ENCODE measurements around the gene GFRA4. TPM values are rescaled to one million over a fixed set of nuclear protein-coding genes. Genes with fewer than 3 reads are reported as not detected.

Gene GFRA4
- total and polyA plus RNA-seq, 2 experiments from 2014 or later, result not detected

GRCh38 chr20:3710011-3710466 lies 46.8 kb upstream of the GFRA4 start:
- Histone ChIP-seq H3K4me3 (no peak overlapping the region), H2AFZ (no peak overlapping the region), H3K9me3 (ENCODE audit: low read depth) (no peaks in the 10 kb centered on the region), H3K9ac (no peak overlapping the region), H3K79me2 (ENCODE audit: insufficient read depth) (no peaks in the 10 kb centered on the region), H3K27me3 (replicated peaks; ENCODE audit: insufficient read depth) (no peaks in the 10 kb centered on the region), H3K4me1 (ENCODE audit: insufficient read depth) (no peaks in the 10 kb centered on the region; the same call in 1 of the 2 replicates), H4K20me1 (ENCODE audit: insufficient read depth) (no peaks in the 10 kb centered on the region), H3K4me2 (ENCODE audit: unreplicated experiment) (no peak overlapping the region), H3K9me2 (ENCODE audit: insufficient read depth) (no peaks in the 10 kb centered on the region), H3K27ac (no peak overlapping the region), H3F3A (ENCODE audit: insufficient read depth) (peaks cover 5% of the 10 kb centered on the region; the same call in 1 of the 2 replicates), H3K36me3 (ENCODE audit: low read depth) (no peaks in the 10 kb centered on the region)
- no peak for TF ChIP-seq EZH2phosphoT487 (IDR thresholded peaks at IDR 0.05; ENCODE audit: insufficient read depth, low read depth)
- TF ChIP-seq EZH2 (IDR thresholded peaks at IDR 0.05; ENCODE audit: insufficient read depth, poor library complexity, severe bottlenecking), result no peak
- WGBS, 2 experiments (ENCODE audit: low coverage in 1 of 2, low lambda C conversion rate in 2 of 2, missing lambda C conversion rate in 2 of 2), result 59 to 61% methylated on average over 6 of the region's 6 CpGs
- in situ Hi-C loops (cut with MboI), result no loop called here
- no peak for DNase-seq

GRCh38 chr20:3707508-3707899 lies 44.3 kb upstream of the GFRA4 start:
- H3K4me1 ChIP-seq (ENCODE audit: insufficient read depth), result no peaks in the 10 kb centered on the region; the same call in 1 of the 2 replicates
- WGBS, 2 experiments (ENCODE audit: low coverage in 1 of 2, low lambda C conversion rate in 2 of 2, missing lambda C conversion rate in 2 of 2), result 77 to 83% methylated on average over 3 of the region's 3 CpGs
- H3K9me2 ChIP-seq (ENCODE audit: insufficient read depth), result no peaks in the 10 kb centered on the region
- peaks cover 5% of the 10 kb centered on the region; the same call in 1 of the 2 replicates for H3F3A ChIP-seq (ENCODE audit: insufficient read depth)
- H3K79me2 ChIP-seq (ENCODE audit: insufficient read depth), result no peaks in the 10 kb centered on the region
- no peaks in the 10 kb centered on the region for H3K9me3 ChIP-seq (ENCODE audit: low read depth)
- DNase-seq, result no peak
- H2AFZ ChIP-seq, result no peak overlapping the region
- no peaks in the 10 kb centered on the region for H3K36me3 ChIP-seq (ENCODE audit: low read depth)
- no peak overlapping the region for H3K4me2 ChIP-seq (ENCODE audit: unreplicated experiment)
- in situ Hi-C loops (cut with MboI), result no loop called here
- TF ChIP-seq EZH2 (IDR thresholded peaks at IDR 0.05; ENCODE audit: insufficient read depth, poor library complexity, severe bottlenecking) (no peak), EZH2phosphoT487 (IDR thresholded peaks at IDR 0.05; ENCODE audit: insufficient read depth, low read depth) (no peak)
- H3K9ac ChIP-seq, result no peak overlapping the region
- H3K27me3 ChIP-seq (replicated peaks; ENCODE audit: insufficient read depth), result no peaks in the 10 kb centered on the region
- H3K27ac ChIP-seq, result no peak overlapping the region
- no peaks in the 10 kb centered on the region for H4K20me1 ChIP-seq (ENCODE audit: insufficient read depth)
- H3K4me3 ChIP-seq, result no peak overlapping the region

GRCh38 chr20:3706774-3707507 lies 43.7 kb upstream of the GFRA4 start:
- Histone ChIP-seq H3K27ac (no peak overlapping the region), H3K9ac (no peak overlapping the region), H3K4me1 (ENCODE audit: insufficient read depth) (no peaks in the 10 kb centered on the region; the same call in 1 of the 2 replicates), H2AFZ (no peak overlapping the region), H3K79me2 (ENCODE audit: insufficient read depth) (no peaks in the 10 kb centered on the region), H3K4me3 (no peak overlapping the region), H3K4me2 (ENCODE audit: unreplicated experiment) (no peak overlapping the region), H3K9me2 (ENCODE audit: insufficient read depth) (no peaks in the 10 kb centered on the region), H3K9me3 (ENCODE audit: low read depth) (no peaks in the 10 kb centered on the region), H3K27me3 (replicated peaks; ENCODE audit: insufficient read depth) (no peaks in the 10 kb centered on the region), H4K20me1 (ENCODE audit: insufficient read depth) (no peaks in the 10 kb centered on the region), H3K36me3 (ENCODE audit: low read depth) (no peaks in the 10 kb centered on the region), H3F3A (ENCODE audit: insufficient read depth) (peaks cover 5% of the 10 kb centered on the region; the same call in 1 of the 2 replicates)
- DNase-seq, result peak; percentile 81
- WGBS, 2 experiments (ENCODE audit: low coverage in 1 of 2, low lambda C conversion rate in 2 of 2, missing lambda C conversion rate in 2 of 2), result 60 to 62% methylated on average over 9 to 10 of the region's 10 CpGs
- in situ Hi-C loops (cut with MboI), result no loop called here
- TF ChIP-seq EZH2 (IDR thresholded peaks at IDR 0.05; ENCODE audit: insufficient read depth, poor library complexity, severe bottlenecking), result no peak
- no peak for TF ChIP-seq EZH2phosphoT487 (IDR thresholded peaks at IDR 0.05; ENCODE audit: insufficient read depth, low read depth)

- Histone ChIP-seq H3K4me2 (ENCODE audit: unreplicated experiment) (no peak overlapping the region), H3F3A (ENCODE audit: insufficient read depth) (peaks cover 5% of the 10 kb centered on the region; the same call in 1 of the 2 replicates), H4K20me1 (ENCODE audit: insufficient read depth) (no peaks in the 10 kb centered on the region), H3K79me2 (ENCODE audit: insufficient read depth) (no peaks in the 10 kb centered on the region), H3K9me3 (ENCODE audit: low read depth) (no peaks in the 10 kb centered on the region), H2AFZ (no peak overlapping the region), H3K4me1 (ENCODE audit: insufficient read depth) (no peaks in the 10 kb centered on the region; the same call in 1 of the 2 replicates), H3K9me2 (ENCODE audit: insufficient read depth) (no peaks in the 10 kb centered on the region), H3K4me3 (no peak overlapping the region), H3K27me3 (replicated peaks; ENCODE audit: insufficient read depth) (no peaks in the 10 kb centered on the region), H3K36me3 (ENCODE audit: low read depth) (no peaks in the 10 kb centered on the region), H3K9ac (no peak overlapping the region), H3K27ac (no peak overlapping the region)
- TF ChIP-seq EZH2 (IDR thresholded peaks at IDR 0.05; ENCODE audit: insufficient read depth, poor library complexity, severe bottlenecking) (no peak), EZH2phosphoT487 (IDR thresholded peaks at IDR 0.05; ENCODE audit: insufficient read depth, low read depth) (no peak)
- WGBS, 2 experiments (ENCODE audit: low coverage in 1 of 2, low lambda C conversion rate in 2 of 2, missing lambda C conversion rate in 2 of 2), result 85 to 87% methylated on average over 27 to 31 of the region's 31 CpGs
- in situ Hi-C loops (cut with MboI), result no loop called here
- no peak for DNase-seq
Observed at GRCh38 chr20:3705970-3706739, 43.0 kb upstream of the GFRA4 start.
